Esophagus muscularis mucosa (tissue), 4 donors: ENCODE measurements around the gene KLHL3. TPM values are rescaled to one million over a fixed set of nuclear protein-coding genes. Genes with fewer than 3 reads are reported as not detected.

Experiments used
- DNase-seq: peaks from one replicate; pipeline ENCODE4 v3.0.0-alpha.2; 2017; ENCODE audit errors: extremely low spot score
- H3K27ac ChIP-seq, 4 donors: fragments of 200-600 bp; sonication (generic); replicated peaks in 1 of 4; 1 replicate in 3 of 4; 2 replicates in 1 of 4; pipeline ENCODE4 v1.5.1; 2016 to 2019; ENCODE audit warnings: mild to moderate bottlenecking in 1 of 4
- H3K27me3 ChIP-seq, 4 donors: fragments of 200-600 bp; sonication (generic); one replicate each; pipeline versions ENCODE4 v1.5.1 to v1.6.0; 2016 to 2019
- H3K36me3 ChIP-seq, 4 donors: fragments of 200-600 bp; sonication (generic); one replicate each; pipeline ENCODE4 v1.5.1; 2016 to 2019
- H3K4me1 ChIP-seq, 4 donors: fragments of 200-600 bp; sonication (generic); one replicate each; pipeline ENCODE4 v1.5.1; 2016 to 2019
- H3K4me3 ChIP-seq, 4 donors: fragments of 200-600 bp; sonication (generic); 1 replicate in 2 of 4; 2 replicates in 2 of 4; pipeline ENCODE4 v1.5.1; 2016 to 2019; ENCODE audit warnings: mild to moderate bottlenecking in 4 of 4, moderate library complexity in 1 of 4
- H3K9me3 ChIP-seq, 4 donors: fragments of 200-600 bp; sonication (generic); 1 replicate in 3 of 4; 2 replicates in 1 of 4; pipeline ENCODE4 v1.5.1; 2016 to 2019
- CTCF ChIP-seq, 3 experiments: fragments of 200-600 bp in 2 of 3; fragments of 450-650 bp in 1 of 3; sonication (generic) in 2 of 3; IDR thresholded peaks; one replicate each; pipeline ENCODE4 v1.5.1; 2017 to 2019; ENCODE audit warnings: antibody characterized with exemption in 3 of 3, mild to moderate bottlenecking in 2 of 3, moderate library complexity in 1 of 3
- EP300 ChIP-seq: sonication (generic); formaldehyde crosslinking; IDR thresholded peaks from one replicate; pipeline ENCODE4 v1.6.1; 2017; ENCODE audit warnings: antibody characterized with exemption
- POLR2A ChIP-seq: fragments of 450-650 bp; IDR thresholded peaks from one replicate; pipeline ENCODE4 v1.6.1; 2017; ENCODE audit warnings: antibody characterized with exemption, moderate library complexity, mild to moderate bottlenecking, low read depth
- POLR2AphosphoS5 ChIP-seq, 2 donors: sonication (generic); formaldehyde crosslinking; IDR thresholded peaks; one replicate each; pipeline ENCODE4 v1.6.1; 2017; ENCODE audit warnings: antibody characterized with exemption in 2 of 2
- WGBS: methylation state at CpG from one replicate; pipeline ENCODE4 v1.1.5; 2018; 5-methylcytosine and 5-hydroxymethylcytosine counted together
- intact Hi-C: fragments of 100-400 bp; cut with DNase I; formaldehyde crosslinking; loops from one replicate; pipeline ENCODE4 v1.15.1; 2023
- total RNA-seq, 4 donors: library from RNA; depleted of rRNA; stranded (reverse); fragments of >200 nt; gene quantifications; one replicate each; pipeline versions ENCODE4 v1.1.0 to v1.2.1, GENCODE V29; 2016

Gene KLHL3
- total RNA-seq, 4 donors from 2014 or later, result 3.0 to 7.8 (median 5.6) TPM

DNA sequence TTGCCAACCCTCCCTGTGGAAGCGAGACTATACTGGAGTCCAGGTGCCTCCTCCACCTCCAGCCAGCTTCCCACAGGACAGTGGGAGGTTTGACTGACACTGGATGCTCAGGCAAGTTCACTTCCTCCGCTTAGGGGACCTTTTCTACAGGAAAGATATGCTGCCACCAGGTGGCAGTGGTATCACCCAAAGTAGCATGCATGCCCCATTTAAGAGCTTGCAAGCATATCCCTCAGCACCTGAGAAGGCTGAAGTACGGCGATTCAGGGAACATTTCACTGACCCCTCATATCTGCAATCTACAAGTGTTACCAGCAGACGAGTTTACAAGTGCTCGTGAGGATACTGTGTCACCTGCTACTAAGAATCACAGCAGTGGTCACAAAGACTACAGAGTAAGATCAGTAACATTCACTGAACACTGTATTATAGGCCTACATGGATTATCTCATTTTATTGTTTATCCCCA lies 75.5 kb downstream of the KLHL3 start:
- Histone ChIP-seq H3K4me1 (peaks cover 0 to under 1% (median 0%) of the 10 kb centered on the region in 4 donors), H3K27ac (no peak overlapping the region), H3K27me3 (no peaks in the 10 kb centered on the region), H3K9me3 (no peaks in the 10 kb centered on the region), H3K4me3 (no peak overlapping the region), H3K36me3 (peaks cover 0 to 20% (median 7%) of the 10 kb centered on the region in 4 donors)
- 18% methylated on average over 6 of the region's 6 CpGs for WGBS
- TF ChIP-seq CTCF (IDR thresholded peaks at IDR 0.05) (peak; percentile 50 to 74 (median 63)), POLR2AphosphoS5 (IDR thresholded peaks at IDR 0.05) (peak in 1 of 2 donors; percentile 8), EP300 (no peak)
- intact Hi-C loops, result loop anchor here (1.0 kb wide), 1 partner anchor 83 kb away; no protein-coding TSS in a partner anchor
- DNase-seq, result peak; percentile 92

- Histone ChIP-seq H3K4me3 (no peak overlapping the region), H3K9me3 (no peaks in the 10 kb centered on the region), H3K4me1 (no peaks in the 10 kb centered on the region), H3K27me3 (no peaks in the 10 kb centered on the region), H3K27ac (no peak overlapping the region), H3K36me3 (peaks cover 0 to 20% (median 7%) of the 10 kb centered on the region in 4 donors)
- intact Hi-C loops, result no loop called here
- TF ChIP-seq POLR2AphosphoS5 (IDR thresholded peaks at IDR 0.05) (no peak), CTCF (IDR thresholded peaks at IDR 0.05) (no peak), EP300 (no peak)
- DNase-seq, result no peak
Observed at GRCh38 chr5:137659209-137659608, 76.7 kb downstream of the KLHL3 start.

- intact Hi-C loops, result no loop called here
- TF ChIP-seq CTCF (IDR thresholded peaks at IDR 0.05) (no peak), POLR2A (no peak), EP300 (no peak), POLR2AphosphoS5 (IDR thresholded peaks at IDR 0.05) (no peak)
- Histone ChIP-seq H3K4me3 (no peak overlapping the region), H3K9me3 (no peaks in the 10 kb centered on the region), H3K27me3 (no peaks in the 10 kb centered on the region), H3K27ac (no peak overlapping the region), H3K4me1 (no peaks in the 10 kb centered on the region), H3K36me3 (peaks cover 0 to 20% (median 7%) of the 10 kb centered on the region in 4 donors)
- DNase-seq, result no peak
- 94% methylated on average over 1 of the region's 1 CpG for WGBS
Observed at GRCh38 chr5:137658324-137658723, 77.6 kb downstream of the KLHL3 start.

- H3K27me3 ChIP-seq, result no peaks in the 10 kb centered on the region
- no peaks in the 10 kb centered on the region for H3K4me1 ChIP-seq
- WGBS, result 46% methylated on average over 3 of the region's 3 CpGs
- intact Hi-C loops, result no loop called here
- peaks cover 0 to 20% (median 7%) of the 10 kb centered on the region in 4 donors for H3K36me3 ChIP-seq
- peak; percentile 87 for DNase-seq
- H3K9me3 ChIP-seq, result no peaks in the 10 kb centered on the region
- TF ChIP-seq EP300, result no peak
- H3K27ac ChIP-seq, result no peak overlapping the region
- no peak overlapping the region for H3K4me3 ChIP-seq
Observed at GRCh38 chr5:137657073-137657472, 78.8 kb downstream of the KLHL3 start.

GRCh38 chr5:137656558-137656957 lies 79.3 kb downstream of the KLHL3 start:
- Histone ChIP-seq H3K27me3 (no peaks in the 10 kb centered on the region), H3K4me3 (no peak overlapping the region), H3K4me1 (no peaks in the 10 kb centered on the region), H3K27ac (no peak overlapping the region), H3K9me3 (no peaks in the 10 kb centered on the region), H3K36me3 (peaks cover 0 to 20% (median 7%) of the 10 kb centered on the region in 4 donors)
- 100% methylated on average over 2 of the region's 2 CpGs for WGBS
- TF ChIP-seq POLR2A (no peak), CTCF (IDR thresholded peaks at IDR 0.05) (no peak), EP300 (no peak), POLR2AphosphoS5 (IDR thresholded peaks at IDR 0.05) (no peak)
- intact Hi-C loops, result no loop called here
- DNase-seq, result peak; percentile 57
